Upper lobe of left lung (tissue), 6 donors: Measurements from ENCODE around the gene TSSK3. TPM values are rescaled to one million over a fixed set of nuclear protein-coding genes. Genes with fewer than 3 reads are reported as not detected.

Experiments used
- ATAC-seq, 2 donors: fragments of 200-7000 bp; cut with Tn5 transposase; one replicate each; pipeline ENCODE4 v1.9.1; 2022; ENCODE audit warnings: mild to moderate bottlenecking in 2 of 2, moderate library complexity in 2 of 2; ENCODE audit not compliant: low FRiP score in 2 of 2
- DNase-seq, 2 donors: peaks; one replicate each; pipeline ENCODE4 v3.0.0-alpha.2; 2019 to 2020
- H3K27ac ChIP-seq, 4 donors: fragments of 200-600 bp; sonication (generic); one replicate each; pipeline ENCODE4 v1.5.1; 2016 to 2019
- H3K27me3 ChIP-seq, 4 donors: fragments of 200-600 bp; sonication (generic); one replicate each; pipeline ENCODE4 v1.5.1; 2017 to 2019
- H3K36me3 ChIP-seq, 4 donors: fragments of 200-600 bp; sonication (generic); one replicate each; pipeline ENCODE4 v1.5.1; 2016 to 2019
- H3K4me1 ChIP-seq, 4 donors: fragments of 200-600 bp; sonication (generic); one replicate each; pipeline ENCODE4 v1.5.1; 2018 to 2019
- H3K4me3 ChIP-seq, 4 donors: fragments of 200-600 bp; sonication (generic); one replicate each; pipeline ENCODE4 v1.5.1; 2017 to 2019; ENCODE audit warnings: mild to moderate bottlenecking in 2 of 4, moderate library complexity in 1 of 4
- H3K9me3 ChIP-seq, 4 donors: fragments of 200-600 bp; sonication (generic); one replicate each; pipeline ENCODE4 v1.5.1; 2018 to 2019
- EP300 ChIP-seq, 4 donors: sonication (generic); formaldehyde crosslinking; IDR thresholded peaks; one replicate each; pipeline ENCODE4 v1.5.1; 2017; ENCODE audit warnings: antibody characterized with exemption in 4 of 4, control low read depth in 2 of 4
- POLR2A ChIP-seq, 4 donors: fragments of 450-650 bp; IDR thresholded peaks; one replicate each; pipeline ENCODE4 v1.5.1; 2016 to 2017; ENCODE audit warnings: antibody characterized with exemption in 4 of 4, mild to moderate bottlenecking in 2 of 4
- POLR2AphosphoS5 ChIP-seq, 2 donors: sonication (generic); formaldehyde crosslinking; IDR thresholded peaks; one replicate each; pipeline ENCODE4 v1.5.1; 2017; ENCODE audit warnings: antibody characterized with exemption in 2 of 2
- WGBS, 2 donors: methylation state at CpG; one replicate each; pipeline ENCODE4 v1.1.5; 2017 to 2018; 5-methylcytosine and 5-hydroxymethylcytosine counted together
- total RNA-seq, 6 donors: library from RNA; depleted of rRNA in 4 of 6; stranded (reverse); fragments of >200 nt in 4 of 6; gene quantifications; one replicate each; pipeline versions ENCODE4 v1.1.0 to v1.2.1, GENCODE V29; 2016 to 2021
- TF ChIP-seq, protein P1 (sequence below), 6 experiments: fragments of 450-650 bp in 4 of 6; fragments of 200-600 bp in 2 of 6; sonication (generic) in 2 of 6; IDR thresholded peaks; one replicate each; pipeline ENCODE4 v1.5.1; 2016 to 2019; ENCODE audit warnings: antibody characterized with exemption in 6 of 6
- donor health status: DM: no; HTN: no; CAD: no; lungs with moderate emphysema.
- donor health status: DM: no; HTN: yes; CAD: no; lungs with severe emphysema.

The TSSK3 gene
- total RNA-seq, 6 donors from 2014 or later, result 1.2 to 2.3 (median 1.8) TPM; not detected in 2

DNA sequence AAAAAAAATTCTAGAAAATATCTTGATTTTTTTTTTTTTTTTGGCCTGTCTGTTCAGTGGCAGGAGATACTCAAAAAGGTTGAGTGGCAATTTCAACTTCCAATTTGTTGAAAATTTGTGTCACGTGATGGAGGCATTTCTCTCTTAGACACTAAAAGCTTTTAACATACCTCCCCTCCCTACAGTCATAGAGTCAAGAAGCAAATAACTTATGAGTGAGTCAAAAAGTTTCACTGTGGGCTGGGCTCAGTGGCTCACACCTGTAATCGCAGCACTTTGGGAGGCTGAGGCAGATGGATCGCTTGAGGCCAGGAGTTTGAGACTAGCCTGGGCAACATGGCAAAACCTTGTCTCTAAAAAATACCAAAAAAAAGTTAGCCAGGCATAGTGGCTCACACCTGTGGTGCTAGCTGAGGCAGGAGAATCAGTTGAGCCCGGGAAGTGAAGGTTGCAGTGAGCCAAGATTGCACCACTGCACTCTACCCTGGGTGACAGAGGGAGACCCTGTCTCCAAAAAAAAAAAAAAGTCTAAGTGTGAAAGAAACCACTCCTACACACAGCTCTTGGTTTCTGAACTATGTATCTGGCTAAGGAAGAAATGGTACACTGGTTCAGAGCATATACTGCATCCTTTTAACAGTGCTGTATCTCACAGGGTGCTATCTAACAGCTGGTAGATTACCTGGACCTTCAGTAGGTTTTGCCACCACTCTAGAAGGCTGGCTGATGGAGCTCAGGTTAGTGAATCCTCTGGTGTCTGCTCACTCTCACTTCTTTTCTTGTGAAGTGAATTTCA, 43.5 kb downstream of the TSSK3 start:
- 85 to 90% methylated on average over 4 of the region's 4 CpGs for WGBS, 2 donors
- no peak for ATAC-seq

DNA sequence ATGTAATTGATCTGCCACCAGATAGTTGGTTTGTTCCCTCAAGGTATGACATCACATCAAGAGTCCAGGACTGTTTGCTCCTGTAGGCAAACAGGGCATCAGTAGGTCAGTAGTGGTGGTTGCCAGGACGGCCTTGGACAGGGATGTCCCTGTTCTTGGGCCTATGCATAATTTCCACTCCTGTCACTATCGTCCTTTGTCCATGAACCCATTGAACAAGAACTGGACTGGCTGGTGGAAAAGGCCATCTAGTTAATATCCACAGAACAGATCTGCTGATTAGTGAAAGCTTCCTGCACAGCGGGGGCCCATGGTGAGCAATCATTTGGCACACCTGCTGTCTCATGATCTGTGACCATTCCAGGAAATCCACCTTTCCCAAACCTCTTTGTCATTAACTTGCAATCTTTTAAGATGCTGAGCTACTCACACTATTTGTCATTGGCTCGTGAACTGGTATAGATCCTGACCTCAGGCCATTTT, 44.3 kb downstream of the TSSK3 start:
- Histone ChIP-seq H3K36me3 (no peaks in the 10 kb centered on the region), H3K4me1 (no peaks in the 10 kb centered on the region), H3K27ac (no peak overlapping the region), H3K27me3 (no peaks in the 10 kb centered on the region), H3K4me3 (no peak overlapping the region), H3K9me3 (no peaks in the 10 kb centered on the region)
- no peak for DNase-seq
- no peak for ATAC-seq
- 80 to 85% methylated on average over 2 to 4 of the region's 4 CpGs for WGBS, 2 donors
- TF ChIP-seq POLR2A (IDR thresholded peaks at IDR 0.05) (no peak), EP300 (IDR thresholded peaks at IDR 0.05) (no peak), POLR2AphosphoS5 (IDR thresholded peaks at IDR 0.05) (no peak)
- TF ChIP-seq, protein P1, sequence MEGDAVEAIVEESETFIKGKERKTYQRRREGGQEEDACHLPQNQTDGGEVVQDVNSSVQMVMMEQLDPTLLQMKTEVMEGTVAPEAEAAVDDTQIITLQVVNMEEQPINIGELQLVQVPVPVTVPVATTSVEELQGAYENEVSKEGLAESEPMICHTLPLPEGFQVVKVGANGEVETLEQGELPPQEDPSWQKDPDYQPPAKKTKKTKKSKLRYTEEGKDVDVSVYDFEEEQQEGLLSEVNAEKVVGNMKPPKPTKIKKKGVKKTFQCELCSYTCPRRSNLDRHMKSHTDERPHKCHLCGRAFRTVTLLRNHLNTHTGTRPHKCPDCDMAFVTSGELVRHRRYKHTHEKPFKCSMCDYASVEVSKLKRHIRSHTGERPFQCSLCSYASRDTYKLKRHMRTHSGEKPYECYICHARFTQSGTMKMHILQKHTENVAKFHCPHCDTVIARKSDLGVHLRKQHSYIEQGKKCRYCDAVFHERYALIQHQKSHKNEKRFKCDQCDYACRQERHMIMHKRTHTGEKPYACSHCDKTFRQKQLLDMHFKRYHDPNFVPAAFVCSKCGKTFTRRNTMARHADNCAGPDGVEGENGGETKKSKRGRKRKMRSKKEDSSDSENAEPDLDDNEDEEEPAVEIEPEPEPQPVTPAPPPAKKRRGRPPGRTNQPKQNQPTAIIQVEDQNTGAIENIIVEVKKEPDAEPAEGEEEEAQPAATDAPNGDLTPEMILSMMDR (IDR thresholded peaks at IDR 0.05), result no peak

More for the DNA sequence above, 43.5 kb downstream of the TSSK3 start:
- no peak for TF ChIP-seq POLR2A (IDR thresholded peaks at IDR 0.05)
- no peak for TF ChIP-seq POLR2AphosphoS5 (IDR thresholded peaks at IDR 0.05)
- TF ChIP-seq, protein P1 (IDR thresholded peaks at IDR 0.05), result no peak
- Histone ChIP-seq H3K27ac (no peak overlapping the region), H3K4me3 (no peak overlapping the region), H3K27me3 (no peaks in the 10 kb centered on the region), H3K9me3 (no peaks in the 10 kb centered on the region), H3K36me3 (no peaks in the 10 kb centered on the region), H3K4me1 (peaks cover 2 to 4% (median 3%) of the 10 kb centered on the region in 4 donors)
- no peak for DNase-seq

DNA sequence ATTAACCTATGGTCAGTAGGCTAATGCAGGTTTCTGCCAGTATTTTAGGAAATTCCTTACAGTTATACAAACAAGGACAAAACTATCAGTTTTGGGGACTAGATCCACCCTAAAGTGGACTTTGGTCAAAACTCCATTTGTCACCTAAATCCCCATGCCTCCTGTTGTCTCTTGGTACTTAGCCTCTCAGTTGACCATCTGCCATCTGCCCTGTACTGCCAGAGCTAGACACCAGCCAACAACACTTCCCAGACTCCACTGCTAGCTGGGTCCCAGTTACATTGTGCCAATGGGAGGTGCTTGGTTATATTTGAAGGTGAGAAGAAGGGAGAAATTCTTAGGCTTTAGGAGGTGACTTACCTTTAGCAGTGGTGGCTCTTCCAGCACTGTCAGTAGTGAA, 48.9 kb downstream of the TSSK3 start:
- no peaks in the 10 kb centered on the region for H3K27me3 ChIP-seq
- H3K9me3 ChIP-seq, result peaks cover 0 to 5% (median 0%) of the 10 kb centered on the region in 4 donors
- H3K27ac ChIP-seq, result no peak overlapping the region
- no peaks in the 10 kb centered on the region for H3K36me3 ChIP-seq
- H3K4me1 ChIP-seq, result no peaks in the 10 kb centered on the region
- TF ChIP-seq POLR2A (IDR thresholded peaks at IDR 0.05) (no peak), POLR2AphosphoS5 (IDR thresholded peaks at IDR 0.05) (no peak), EP300 (IDR thresholded peaks at IDR 0.05) (no peak)
- TF ChIP-seq, protein P1 (IDR thresholded peaks at IDR 0.05), result no peak
- DNase-seq (no peak), ATAC-seq (no peak)
- no peak overlapping the region for H3K4me3 ChIP-seq

DNA sequence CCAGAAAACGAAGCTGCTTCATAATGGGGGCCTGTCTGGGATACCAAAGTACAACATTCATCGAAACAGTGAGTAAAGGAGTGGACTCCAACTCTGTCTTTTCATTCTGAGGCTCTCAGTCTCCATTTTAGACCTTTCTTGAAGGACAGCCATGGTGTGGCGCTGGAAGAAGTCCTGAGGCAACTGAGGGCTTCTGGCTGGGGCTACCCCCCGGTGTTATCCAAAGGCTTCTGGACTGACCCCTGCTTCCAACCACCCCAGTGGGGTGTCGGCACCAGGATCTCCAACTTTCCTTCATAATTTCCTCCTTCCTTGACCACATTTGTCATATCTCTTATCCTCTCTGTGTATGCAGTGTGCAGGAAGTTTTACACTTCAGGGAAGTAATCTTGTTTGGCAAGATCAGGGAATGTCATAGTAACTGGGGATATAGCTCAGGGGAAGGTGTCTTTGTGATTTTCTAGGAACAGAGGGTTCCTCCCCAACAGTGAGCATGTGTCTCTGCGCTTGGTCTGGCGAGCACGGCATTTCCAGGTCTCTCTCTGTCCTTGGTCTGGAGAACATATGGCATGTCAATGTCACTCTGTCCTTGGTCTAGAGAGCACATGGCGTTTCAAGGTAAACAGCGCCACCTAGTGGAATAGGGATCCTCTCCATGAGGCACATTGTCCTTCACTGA, 51.3 kb downstream of the TSSK3 start:
- ATAC-seq (peak; percentile 87 to 92), DNase-seq (peak in 1 of 2 donors; percentile 71)
- TF ChIP-seq, protein P1 (IDR thresholded peaks at IDR 0.05), result peak; percentile 73 to 85 (median 76)
- TF ChIP-seq POLR2AphosphoS5 (IDR thresholded peaks at IDR 0.05), result no peak
- H3K27ac ChIP-seq, result no peak overlapping the region
- no peaks in the 10 kb centered on the region for H3K4me1 ChIP-seq
- peaks cover 0 to 5% (median 3%) of the 10 kb centered on the region in 4 donors for H3K9me3 ChIP-seq
- 56 to 57% methylated on average over 10 of the region's 10 CpGs for WGBS, 2 donors
- H3K27me3 ChIP-seq, result no peaks in the 10 kb centered on the region
- no peaks in the 10 kb centered on the region for H3K36me3 ChIP-seq
- H3K4me3 ChIP-seq, result no peak overlapping the region

Other genes with a start within 250 kb of the TSSK3 start
- gene TXLNA, start 182.9 kb upstream of the TSSK3 start, total RNA-seq, result 10 to 100 TPM; 29.3 to 57.5 (median 47.5) TPM
- gene CCDC28B, start 161.9 kb upstream of the TSSK3 start, total RNA-seq, result 1 to 10 TPM in 5 of 6 donors, under 1 TPM in 1; 0.98 to 4.2 (median 3.2) TPM
- gene IQCC, start 156.9 kb upstream of the TSSK3 start, total RNA-seq, result 1 to 10 TPM in 5 of 6 donors, under 1 TPM in 1; 0.55 to 6.3 (median 1.9) TPM
- gene DCDC2B, start 153.4 kb upstream of the TSSK3 start, total RNA-seq, result 10 to 100 TPM in 1 of 6 donors, 1 to 10 TPM in 4, under 1 TPM in 1; 0.11 to 11.4 (median 4.5) TPM
- gene TMEM234, start 140.2 kb upstream of the TSSK3 start, total RNA-seq, result 10 to 100 TPM; 14.9 to 62.9 (median 21.1) TPM
- 100 to 1,000 TPM in 4 of 6 donors, 10 to 100 TPM in 2; 62.9 to 173 (median 109) TPM for gene EIF3I, start 140.1 kb upstream of the TSSK3 start, total RNA-seq
- gene FAM167B, start 115.3 kb upstream of the TSSK3 start, total RNA-seq, result 10 to 100 TPM in 2 of 6 donors, 1 to 10 TPM in 3, not detected in 1; 1.9 to 53.0 (median 4.6) TPM
- gene LCK, start 111.3 kb upstream of the TSSK3 start, total RNA-seq, result 10 to 100 TPM in 1 of 6 donors, 1 to 10 TPM in 5; 5.1 to 25.1 (median 7.7) TPM
- gene HDAC1, start 70.5 kb upstream of the TSSK3 start, total RNA-seq, result 10 to 100 TPM; 36.8 to 78.0 (median 48.8) TPM
- 10 to 100 TPM in 2 of 6 donors, 1 to 10 TPM in 4; 1.0 to 56.9 (median 9.4) TPM for gene MARCKSL1, start 26.3 kb upstream of the TSSK3 start, total RNA-seq
- 10 to 100 TPM in 3 of 6 donors, 1 to 10 TPM in 3; 4.3 to 43.0 (median 10.5) TPM for gene FAM229A, start 54 bp upstream of the TSSK3 start, total RNA-seq
- gene BSDC1, start 31.9 kb downstream of the TSSK3 start, total RNA-seq, result 100 to 1,000 TPM in 1 of 6 donors, 10 to 100 TPM in 5; 60.8 to 116 (median 68.9) TPM
- gene ZBTB8B, start 102.5 kb downstream of the TSSK3 start, total RNA-seq, result under 1 TPM in 4 of 6 donors, not detected in 2; under 0.01 to 0.10 (median 0.01) TPM
- gene ZBTB8A, start 176.9 kb downstream of the TSSK3 start, total RNA-seq, result 10 to 100 TPM in 1 of 6 donors, 1 to 10 TPM in 5; 5.1 to 12.0 (median 6.4) TPM